Urinary bladder (tissue), 4 donors: ENCODE results near the gene CALR3. TPM values are rescaled to one million over a fixed set of nuclear protein-coding genes. Genes with fewer than 3 reads are reported as not detected.

Source experiments
- DNase-seq: peaks from one replicate; pipeline ENCODE4 v3.0.0-alpha.2; 2015; ENCODE audit errors: extremely low spot score
- H3K27ac ChIP-seq: one replicate; pipeline ENCODE4 v1.5.1; 2013; ENCODE audit warnings: low read depth, mild to moderate bottlenecking, moderate library complexity
- H3K36me3 ChIP-seq: one replicate; pipeline ENCODE4 v1.6.1; 2013; ENCODE audit warnings: mild to moderate bottlenecking, moderate library complexity; ENCODE audit not compliant: insufficient read depth
- H3K4me1 ChIP-seq: one replicate; pipeline ENCODE4 v1.6.1; 2013; ENCODE audit warnings: mild to moderate bottlenecking, moderate library complexity; ENCODE audit not compliant: insufficient read depth
- H3K4me3 ChIP-seq: one replicate; pipeline ENCODE4 v1.5.1; 2013; ENCODE audit warnings: low read depth, low read length
- WGBS: extraction: QIAGEN DNeasy Blood & Tissue Kit; methylation state at CpG from one replicate; pipeline ENCODE4 v1.1.7; 2013; 5-methylcytosine and 5-hydroxymethylcytosine counted together
- polyA plus RNA-seq: library from polyadenylated mRNA; stranded (reverse); fragments of 200-250 nt; gene quantifications from one replicate; pipeline ENCODE4 v1.2.3, GENCODE V29; 2013
- total RNA-seq: library from RNA; depleted of rRNA; stranded (reverse); fragments of >200 nt; gene quantifications from one replicate; pipeline ENCODE4 v1.2.3, GENCODE V29; 2014
- donor health status: healthy with polysubstance abuse.
- donor health status: healthy.

CALR3 gene
- total and polyA plus RNA-seq, 2 donors = not detected

- no peak overlapping the region for H3K4me3 ChIP-seq
- no peaks in the 10 kb centered on the region for H3K36me3 ChIP-seq
- WGBS = 87% methylated on average over 6 of the region's 6 CpGs
- no peak for DNase-seq
- peaks cover 2% of the 10 kb centered on the region for H3K4me1 ChIP-seq
- no peak overlapping the region for H3K27ac ChIP-seq
Measured at GRCh38 chr19:16463341-16463990, 32.5 kb downstream of the CALR3 start.

- H3K4me1 ChIP-seq = peaks cover 4% of the 10 kb centered on the region
- no peaks in the 10 kb centered on the region for H3K36me3 ChIP-seq
- no peak overlapping the region for H3K27ac ChIP-seq
- DNase-seq = no peak
- WGBS = 79% methylated on average over 6 of the region's 6 CpGs
- H3K4me3 ChIP-seq = no peak overlapping the region
Measured at GRCh38 chr19:16462757-16463250, 33.2 kb downstream of the CALR3 start.

- whole genome bisulfite sequencing = 77% methylated on average over 9 of the region's 9 CpGs
- DNase-seq = no peak
- Histone ChIP-seq H3K27ac (no peak overlapping the region), H3K4me3 (no peak overlapping the region), H3K4me1 (peaks cover 2% of the 10 kb centered on the region), H3K36me3 (no peaks in the 10 kb centered on the region)
Measured at GRCh38 chr19:16461630-16462051, 34.3 kb downstream of the CALR3 start.

GRCh38 chr19:16460454-16460853, 35.5 kb downstream of the CALR3 start:
- WGBS = 73% methylated on average over 8 of the region's 8 CpGs
- Histone ChIP-seq H3K36me3 (no peaks in the 10 kb centered on the region), H3K4me1 (peaks cover 2% of the 10 kb centered on the region), H3K27ac (no peak overlapping the region), H3K4me3 (no peak overlapping the region)
- DNase-seq = no peak

GRCh38 chr19:16459680-16460079, 36.3 kb downstream of the CALR3 start:
- peaks cover 2% of the 10 kb centered on the region for H3K4me1 ChIP-seq
- no peaks in the 10 kb centered on the region for H3K36me3 ChIP-seq
- WGBS = 87% methylated on average over 3 of the region's 3 CpGs
- no peak for DNase-seq
- no peak overlapping the region for H3K27ac ChIP-seq
- H3K4me3 ChIP-seq = no peak overlapping the region

GRCh38 chr19:16458391-16459341, 37.3 kb downstream of the CALR3 start:
- no peaks in the 10 kb centered on the region for H3K36me3 ChIP-seq
- H3K4me1 ChIP-seq = peaks cover 2% of the 10 kb centered on the region
- H3K4me3 ChIP-seq = no peak overlapping the region
- no peak overlapping the region for H3K27ac ChIP-seq
- WGBS = 81% methylated on average over 25 of the region's 25 CpGs
- DNase-seq = no peak

- H3K27ac ChIP-seq = no peak overlapping the region
- WGBS = 39% methylated on average over 8 of the region's 8 CpGs
- no peaks in the 10 kb centered on the region for H3K36me3 ChIP-seq
- H3K4me1 ChIP-seq = peaks cover 2% of the 10 kb centered on the region
- H3K4me3 ChIP-seq = no peak overlapping the region
- DNase-seq = no peak
Measured at GRCh38 chr19:16457954-16458331, 38.0 kb downstream of the CALR3 start.

- Histone ChIP-seq H3K4me3 (no peak overlapping the region), H3K4me1 (peaks cover 2% of the 10 kb centered on the region), H3K27ac (no peak overlapping the region), H3K36me3 (no peaks in the 10 kb centered on the region)
- WGBS = 11% methylated on average over 16 of the region's 16 CpGs
- DNase-seq = no peak
Measured at GRCh38 chr19:16457195-16457953, 38.6 kb downstream of the CALR3 start.

GRCh38 chr19:16456652-16457194, 39.2 kb downstream of the CALR3 start:
- Histone ChIP-seq H3K36me3 (no peaks in the 10 kb centered on the region), H3K27ac (no peak overlapping the region), H3K4me1 (peaks cover 2% of the 10 kb centered on the region), H3K4me3 (no peak overlapping the region)
- DNase-seq = no peak
- WGBS = 61% methylated on average over 11 of the region's 11 CpGs

GRCh38 chr19:16455489-16455888, 40.5 kb downstream of the CALR3 start:
- H3K4me1 ChIP-seq = peaks cover 2% of the 10 kb centered on the region
- WGBS = 89% methylated on average over 5 of the region's 5 CpGs
- no peaks in the 10 kb centered on the region for H3K36me3 ChIP-seq
- no peak for DNase-seq
- H3K27ac ChIP-seq = no peak overlapping the region
- H3K4me3 ChIP-seq = no peak overlapping the region

- Histone ChIP-seq H3K27ac (no peak overlapping the region), H3K4me1 (peaks cover 2% of the 10 kb centered on the region), H3K4me3 (no peak overlapping the region), H3K36me3 (no peaks in the 10 kb centered on the region)
- 72% methylated on average over 10 of the region's 10 CpGs for WGBS
- DNase-seq = no peak
Measured at GRCh38 chr19:16454351-16454918, 41.5 kb downstream of the CALR3 start.

- H3K27ac ChIP-seq = no peak overlapping the region
- DNase-seq = no peak
- 91% methylated on average over 8 of the region's 8 CpGs for WGBS
- no peaks in the 10 kb centered on the region for H3K36me3 ChIP-seq
- no peak overlapping the region for H3K4me3 ChIP-seq
- H3K4me1 ChIP-seq = no peaks in the 10 kb centered on the region
Measured at GRCh38 chr19:16452325-16452724, 43.6 kb downstream of the CALR3 start.
